Kidney (tissue), 14 donors: ENCODE measurements around the gene MASP2. TPM values are rescaled to one million over a fixed set of nuclear protein-coding genes. Genes with fewer than 3 reads are reported as not detected.
"Not testable (repeated sequence)": the region's sequence is repeated elsewhere in the genome, so short reads cannot be mapped to it uniquely, and the experiment has no call there.

Experiments
- DNase-seq, 5 donors: peaks; one replicate each; pipeline ENCODE4 v3.0.0-alpha.2; 2013 to 2020
- FAIRE-seq: peaks from 2 replicates; lab custom pipeline; 2012; peaks lifted over from hg19 to GRCh38; lab: Jason Lieb, UNC
- H3K27ac ChIP-seq, 2 donors: one replicate each; pipeline ENCODE4 v1.7.0; 2013; ENCODE audit warnings: low read depth in 2 of 2, low read length in 2 of 2, inconsistent platforms in 1 of 2
- H3K27me3 ChIP-seq: one replicate; pipeline ENCODE4 v1.7.1; 2013; ENCODE audit warnings: low read length, inconsistent platforms; ENCODE audit not compliant: control insufficient read depth, insufficient read depth
- H3K36me3 ChIP-seq, 3 donors: one replicate each; pipeline versions ENCODE4 v1.7.0 to v1.7.1; 2013; ENCODE audit warnings: low read length in 3 of 3, control low read depth in 1 of 3, inconsistent platforms in 1 of 3; ENCODE audit not compliant: insufficient read depth in 3 of 3, control insufficient read depth in 2 of 3
- H3K4me1 ChIP-seq, 3 donors: one replicate each; pipeline versions ENCODE4 v1.7.0 to v1.7.1; 2013; ENCODE audit warnings: low read length in 3 of 3, inconsistent platforms in 1 of 3, low read depth in 1 of 3; ENCODE audit not compliant: control insufficient read depth in 2 of 3, insufficient read depth in 2 of 3
- H3K4me3 ChIP-seq, 3 donors: one replicate each; pipeline versions ENCODE4 v1.7.0 to v1.8.1; 2013; ENCODE audit warnings: low read length in 3 of 3, control low read depth in 1 of 3, inconsistent platforms in 1 of 3
- H3K9ac ChIP-seq, 3 donors: one replicate each; pipeline versions ENCODE4 v1.7.0 to v1.7.1; 2013; ENCODE audit warnings: low read length in 3 of 3, control low read depth in 1 of 3, inconsistent platforms in 1 of 3
- H3K9me3 ChIP-seq, 3 donors: one replicate each; pipeline versions ENCODE4 v1.7.0 to v1.7.1; 2013; ENCODE audit warnings: low read length in 3 of 3, control low read depth in 1 of 3, inconsistent platforms in 1 of 3; ENCODE audit not compliant: control insufficient read depth in 2 of 3, insufficient read depth in 1 of 3
- CTCF ChIP-seq: IDR thresholded peaks from 3 replicates; pipeline ENCODE4 v1.5.1; 2012; ENCODE audit warnings: mild to moderate bottlenecking, moderate library complexity, borderline replicate concordance; ENCODE audit not compliant: insufficient read depth; ENCODE audit errors: extremely low read depth
- intact Hi-C: fragments of 100-400 bp; cut with DNase I; formaldehyde crosslinking; loops from one replicate; pipeline ENCODE4 v1.11.1; 2022
- polyA plus RNA-seq: library from polyadenylated mRNA; stranded (reverse); fragments of 350-450 nt; fragmentation: Illumina TruSeq; extraction: RNeasy Lipid Tissue Mini Kit (QIAGEN cat#74804); gene quantifications from one replicate; pipeline ENCODE4 v1.2.3, GENCODE V29; 2014; ENCODE audit warnings: low read depth, low replicate concordance; ENCODE audit not compliant: insufficient read depth
- total RNA-seq: library from RNA; stranded (reverse); fragmentation: NEBNext Ultra II Directional; extraction: Animal tissue kit (Norgen Biotek cat#: 25700); gene quantifications from one replicate; pipeline ENCODE4 v1.2.1, GENCODE V29; 2021
- donor health status: control.
- donor health status: control.
- donor health status: control.
- donor health status: control.
- donor health status: control.
- donor health status: DM: yes; HTN: yes; CAD: no.
- donor health status: Normal renal cell carcinoma (clear cell type).

The MASP2 gene
- total and polyA plus RNA-seq, 2 donors from 2014 or later = not detected

GRCh38 chr1:11042995-11043874, 3.8 kb downstream of the MASP2 start:
- Histone ChIP-seq H3K27me3 (no peaks in the 10 kb centered on the region), H3K36me3 (no peaks in the 10 kb centered on the region), H3K27ac (no peak overlapping the region), H3K9ac (no peak overlapping the region), H3K9me3 (peaks cover 0 to 1% (median 0%) of the 10 kb centered on the region in 3 donors), H3K4me1 (no peaks in the 10 kb centered on the region), H3K4me3 (no peak overlapping the region)
- peak in 1 of 5 donors; percentile 61 for DNase-seq
- no peak for TF ChIP-seq CTCF
- no peak for FAIRE-seq
- intact Hi-C loops = no loop called here

GRCh38 chr1:11042065-11042464, 5.0 kb downstream of the MASP2 start:
- no peak for DNase-seq
- Histone ChIP-seq H3K9ac (no peak overlapping the region), H3K4me1 (no peaks in the 10 kb centered on the region), H3K36me3 (no peaks in the 10 kb centered on the region), H3K9me3 (peaks cover 0 to 1% (median 0%) of the 10 kb centered on the region in 3 donors), H3K27me3 (no peaks in the 10 kb centered on the region), H3K27ac (no peak overlapping the region), H3K4me3 (no peak overlapping the region)
- no peak for TF ChIP-seq CTCF
- intact Hi-C loops = no loop called here
- FAIRE-seq = no peak

- Histone ChIP-seq H3K9ac (no peak overlapping the region), H3K4me1 (no peaks in the 10 kb centered on the region), H3K27me3 (no peaks in the 10 kb centered on the region), H3K9me3 (peaks cover 0 to 1% (median 0%) of the 10 kb centered on the region in 3 donors), H3K4me3 (no peak overlapping the region), H3K27ac (no peak overlapping the region), H3K36me3 (no peaks in the 10 kb centered on the region)
- no peak for FAIRE-seq
- intact Hi-C loops = no loop called here
- no peak for DNase-seq
- no peak for TF ChIP-seq CTCF
These were observed 6.0 kb downstream of the MASP2 start for GRCh38 chr1:11041048-11041447.

GRCh38 chr1:11040105-11040429, 7.0 kb downstream of the MASP2 start:
- DNase-seq, H3K36me3 ChIP-seq, H3K27me3 ChIP-seq, intact Hi-C loops, H3K9me3 ChIP-seq, H3K4me3 ChIP-seq, H3K4me1 ChIP-seq, H3K27ac ChIP-seq, H3K9ac ChIP-seq, FAIRE-seq: not testable (repeated sequence)
